Upper lobe of left lung (tissue), 4 donors: ENCODE measurements around the gene ANKRD34B.

Experiments
- CTCF ChIP-seq, 6 experiments: fragments of 450-650 bp in 4 of 6; fragments of 200-600 bp in 2 of 6; sonication (generic) in 2 of 6; IDR thresholded peaks; one replicate each; pipeline ENCODE4 v1.5.1; 2016 to 2019; ENCODE audit warnings: antibody characterized with exemption in 6 of 6
- EP300 ChIP-seq, 4 donors: sonication (generic); formaldehyde crosslinking; IDR thresholded peaks; one replicate each; pipeline ENCODE4 v1.5.1; 2017; ENCODE audit warnings: antibody characterized with exemption in 4 of 4, control low read depth in 2 of 4
- POLR2A ChIP-seq, 4 donors: fragments of 450-650 bp; IDR thresholded peaks; one replicate each; pipeline ENCODE4 v1.5.1; 2016 to 2017; ENCODE audit warnings: antibody characterized with exemption in 4 of 4, mild to moderate bottlenecking in 2 of 4
- POLR2AphosphoS5 ChIP-seq, 2 donors: sonication (generic); formaldehyde crosslinking; IDR thresholded peaks; one replicate each; pipeline ENCODE4 v1.5.1; 2017; ENCODE audit warnings: antibody characterized with exemption in 2 of 2

- TF ChIP-seq CTCF (IDR thresholded peaks at IDR 0.05) (no peak), EP300 (IDR thresholded peaks at IDR 0.05) (no peak), POLR2AphosphoS5 (IDR thresholded peaks at IDR 0.05) (no peak), POLR2A (IDR thresholded peaks at IDR 0.05) (no peak)
Observed at GRCh38 chr5:80579050-80579449, 9.0 kb upstream of the ANKRD34B start.
